ENCODE measurements around the gene SERTAD3.

Gene SERTAD3

GRCh38 chr19:40407714-40408597 lies 36.2 kb downstream of the SERTAD3 start:
- no peak for FAIRE-seq

GRCh38 chr19:40403262-40403984 lies 40.7 kb downstream of the SERTAD3 start:
- FAIRE-seq: no peak

GRCh38 chr19:40400559-40400958 lies 43.6 kb downstream of the SERTAD3 start:
- no peak for FAIRE-seq

GRCh38 chr19:40398417-40399131 lies 45.6 kb downstream of the SERTAD3 start:
- no peak for FAIRE-seq

- no peak for FAIRE-seq
Measured at GRCh38 chr19:40397568-40397906, 46.6 kb downstream of the SERTAD3 start.

- no peak for FAIRE-seq
Measured at GRCh38 chr19:40396886-40397567, 47.1 kb downstream of the SERTAD3 start.

GRCh38 chr19:40395956-40396355 lies 48.2 kb downstream of the SERTAD3 start:
- FAIRE-seq: no peak

- FAIRE-seq: no peak
Measured at GRCh38 chr19:40394816-40395210, 49.3 kb downstream of the SERTAD3 start.

- FAIRE-seq: no peak
Measured at GRCh38 chr19:40393894-40394815, 50.0 kb downstream of the SERTAD3 start.

GRCh38 chr19:40392894-40393517 lies 51.1 kb downstream of the SERTAD3 start:
- FAIRE-seq: no peak

- FAIRE-seq: no peak
Measured at GRCh38 chr19:40392123-40392522, 52.0 kb downstream of the SERTAD3 start.
